GM19023 (cell line): Measurements from ENCODE around the gene LECT2.

Experiments
- ATAC-seq: cut with Tn5 transposase; IDR thresholded peaks from one replicate; pipeline ENCODE4 v1.9.1; 2021; ENCODE audit warnings: mild to moderate bottlenecking, moderate library complexity; ENCODE audit not compliant: unreplicated experiment

Gene LECT2

DNA sequence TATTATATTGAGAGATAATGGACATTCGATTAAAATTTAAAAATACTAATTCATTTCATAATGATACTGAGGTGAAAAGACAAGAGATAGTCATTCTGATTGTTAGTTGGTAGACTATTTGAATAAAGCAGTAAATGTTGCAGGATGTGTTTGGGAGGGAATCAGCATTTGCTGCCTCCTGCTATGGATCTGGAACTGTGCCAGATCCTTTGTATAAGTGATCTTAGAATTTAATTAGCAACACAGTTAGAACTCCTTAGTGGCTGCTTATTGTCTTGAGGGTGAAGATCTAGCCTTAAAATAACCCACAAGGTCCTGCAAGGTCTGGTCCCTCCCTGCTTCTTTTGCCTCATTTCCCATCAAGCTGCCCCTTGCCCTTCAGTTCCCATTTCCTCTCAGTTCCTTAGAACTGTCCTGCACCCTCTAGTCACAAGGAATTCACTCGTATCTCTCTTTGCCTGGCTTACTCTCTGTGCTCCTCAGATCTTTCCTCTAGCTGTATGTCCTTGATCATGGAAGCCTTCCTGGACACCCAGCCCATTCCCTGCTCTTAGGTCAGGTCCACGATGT, 12.5 kb downstream of the LECT2 start:
- ATAC-seq: no peak

DNA sequence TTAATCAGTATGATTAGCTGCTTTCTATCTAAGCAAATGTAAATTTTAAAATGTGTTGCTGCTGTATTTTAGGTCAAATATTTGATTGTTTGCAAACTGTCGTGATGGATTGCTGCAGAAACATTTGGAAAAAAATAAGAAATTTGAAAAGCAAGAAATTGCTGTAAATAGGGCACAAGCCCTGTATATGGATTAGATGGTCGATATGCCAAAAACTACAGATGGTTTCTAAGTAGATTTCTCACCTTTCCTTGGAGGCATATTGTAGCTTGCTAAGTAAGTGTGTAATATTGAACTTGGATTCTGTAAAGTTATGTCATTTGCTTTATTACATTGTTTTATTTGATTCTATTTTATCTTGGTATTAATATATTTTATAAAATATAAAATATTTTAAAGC, 13.1 kb downstream of the LECT2 start:
- no peak for ATAC-seq

DNA sequence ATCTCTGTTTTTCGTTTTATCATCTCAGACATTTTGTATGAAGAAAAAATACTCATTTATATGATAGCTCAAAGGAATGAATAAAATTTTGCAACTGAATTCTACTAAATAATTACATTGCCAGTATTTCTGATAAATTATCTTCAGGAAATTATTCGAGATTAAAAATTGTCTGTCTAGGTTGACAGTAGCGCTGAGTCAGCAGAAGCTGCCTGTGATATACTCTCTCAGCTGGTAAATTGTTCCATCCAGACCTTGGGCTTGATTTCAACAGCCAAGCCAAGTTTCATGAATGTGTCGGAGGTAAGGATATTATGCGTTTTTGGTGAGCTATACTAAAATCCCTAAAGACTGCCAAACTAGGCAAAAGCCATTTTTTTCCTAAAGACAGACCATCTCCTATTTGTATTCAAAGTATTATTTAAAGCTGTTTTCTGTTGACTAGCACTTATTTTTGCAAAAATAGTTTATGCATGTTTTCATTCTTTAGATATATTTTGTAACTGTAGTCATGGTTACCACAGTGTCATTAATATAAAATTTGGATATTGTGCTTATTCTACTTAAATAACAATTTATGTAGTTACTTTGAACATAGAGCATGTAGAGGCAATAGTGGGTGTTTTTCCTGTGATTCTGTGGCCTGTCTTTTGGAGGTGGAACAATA, 17.4 kb downstream of the LECT2 start:
- no peak for ATAC-seq

DNA sequence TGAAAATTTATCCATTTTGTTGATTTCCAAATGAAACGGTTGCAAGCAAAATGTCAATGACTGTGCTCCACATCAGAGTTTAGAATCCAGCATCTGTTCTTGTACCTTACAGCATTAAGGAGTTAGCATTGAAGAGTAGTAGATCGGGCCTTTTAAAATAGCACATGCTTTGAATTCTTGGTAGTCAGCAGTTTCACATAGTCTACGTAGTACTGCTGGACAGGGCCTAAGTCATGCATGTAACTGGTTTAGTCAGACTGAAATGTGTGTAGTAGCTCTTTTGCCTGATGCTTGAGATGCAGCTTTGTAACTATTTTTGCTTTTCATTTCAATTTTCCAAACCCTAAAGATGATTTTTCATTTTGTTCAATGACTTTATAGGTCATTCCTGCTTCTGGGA, 19.8 kb downstream of the LECT2 start:
- no peak for ATAC-seq

DNA sequence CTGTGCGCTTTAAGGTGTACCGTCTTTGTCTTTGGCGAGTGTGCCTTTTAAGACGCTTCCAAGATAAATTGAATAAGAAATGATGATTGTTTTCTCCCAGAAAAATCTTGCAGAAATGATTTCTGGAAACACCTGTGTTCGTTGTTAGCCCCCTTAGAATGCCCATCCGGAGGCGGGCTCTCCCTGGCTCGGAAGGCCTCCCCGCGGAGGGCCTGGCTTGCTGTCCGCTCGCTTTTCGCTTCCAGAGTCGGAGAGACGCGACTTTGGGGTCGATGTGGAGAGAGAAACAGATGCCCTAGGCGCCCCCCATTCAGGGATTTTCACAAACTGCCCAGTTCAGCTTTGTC, 23.9 kb downstream of the LECT2 start:
- no peak for ATAC-seq

DNA sequence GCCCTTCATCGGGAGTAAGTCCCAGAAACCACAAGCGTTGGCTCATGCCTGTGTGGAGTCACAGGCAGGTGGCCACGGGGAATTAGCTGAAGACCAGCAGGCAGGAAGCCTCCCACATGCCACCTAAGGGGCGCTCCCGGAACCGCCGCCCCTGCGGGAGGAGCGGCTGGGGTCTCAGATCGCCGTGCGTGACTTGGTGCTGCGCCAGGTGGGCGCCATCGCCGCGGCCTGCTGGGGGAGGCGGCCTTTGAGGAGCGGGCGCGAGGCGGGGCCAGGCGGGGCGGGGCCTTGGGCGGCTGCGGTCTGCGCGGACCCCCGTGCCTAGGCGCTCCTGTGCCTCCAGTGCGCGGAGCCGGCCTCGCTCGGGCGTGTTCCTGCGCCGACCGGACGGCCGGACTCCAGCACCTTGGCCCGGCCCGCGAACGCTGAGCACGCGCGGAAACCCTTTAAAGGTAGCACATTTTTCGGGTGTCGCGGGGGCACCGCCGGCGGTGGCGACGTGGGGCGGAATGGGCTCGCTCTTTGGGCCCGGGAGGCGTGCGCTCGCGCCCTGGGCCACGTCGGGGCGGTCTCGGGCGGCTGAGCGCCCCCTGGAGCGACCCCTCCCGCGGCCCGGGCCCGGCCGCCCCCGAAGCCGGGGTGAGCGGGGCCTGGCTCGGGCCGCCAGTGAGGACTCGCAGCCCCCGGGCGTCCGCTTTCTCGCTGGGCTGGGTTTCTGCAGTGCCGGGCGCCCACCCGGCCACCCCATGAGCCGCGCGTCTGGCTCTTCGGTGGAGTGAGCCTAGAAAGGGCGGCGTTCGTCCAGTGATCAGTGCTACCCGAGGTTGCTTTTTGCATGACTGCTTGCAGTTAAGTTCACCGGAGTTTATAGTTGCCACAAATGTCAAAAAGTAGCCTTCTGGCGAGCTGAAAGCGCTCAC, 24.5 kb downstream of the LECT2 start:
- no peak for ATAC-seq

DNA sequence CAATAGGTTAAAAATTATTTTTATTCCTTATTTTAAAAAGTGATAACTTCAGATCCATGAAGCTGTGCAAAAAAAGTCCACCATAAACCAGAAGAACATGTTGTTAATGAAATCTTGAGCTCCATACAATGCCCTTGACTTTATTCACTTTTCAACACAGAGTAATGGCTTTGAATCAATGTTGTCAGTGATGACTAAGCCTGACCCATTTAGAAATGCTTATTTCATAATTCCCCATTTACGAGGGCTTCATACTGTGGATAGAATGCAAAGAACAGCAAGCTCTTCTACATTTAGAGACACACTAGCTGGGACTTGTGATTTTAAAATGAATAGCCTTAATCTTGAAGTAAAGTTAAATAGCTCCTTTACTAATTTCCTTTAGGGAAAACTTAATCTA, 33.4 kb downstream of the LECT2 start:
- ATAC-seq: no peak

DNA sequence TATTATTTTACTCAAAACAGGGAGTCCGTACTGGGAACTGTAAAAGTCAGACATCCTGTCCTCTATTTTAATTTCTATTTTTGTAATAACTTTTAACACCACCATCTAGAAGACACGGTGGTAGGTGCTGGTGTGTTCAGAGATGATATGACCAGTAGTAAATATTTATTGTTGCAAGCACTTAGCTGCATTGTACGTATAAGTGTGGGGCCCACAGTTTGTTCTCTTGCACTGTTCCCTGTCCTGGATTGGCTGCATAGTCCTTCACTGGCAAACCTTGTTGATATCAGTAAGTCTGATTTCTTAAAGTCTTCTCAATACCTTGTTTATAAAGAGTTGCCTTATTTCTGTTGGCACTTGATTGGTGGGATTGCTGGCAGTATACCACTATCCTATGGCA, 34.6 kb downstream of the LECT2 start:
- no peak for ATAC-seq

DNA sequence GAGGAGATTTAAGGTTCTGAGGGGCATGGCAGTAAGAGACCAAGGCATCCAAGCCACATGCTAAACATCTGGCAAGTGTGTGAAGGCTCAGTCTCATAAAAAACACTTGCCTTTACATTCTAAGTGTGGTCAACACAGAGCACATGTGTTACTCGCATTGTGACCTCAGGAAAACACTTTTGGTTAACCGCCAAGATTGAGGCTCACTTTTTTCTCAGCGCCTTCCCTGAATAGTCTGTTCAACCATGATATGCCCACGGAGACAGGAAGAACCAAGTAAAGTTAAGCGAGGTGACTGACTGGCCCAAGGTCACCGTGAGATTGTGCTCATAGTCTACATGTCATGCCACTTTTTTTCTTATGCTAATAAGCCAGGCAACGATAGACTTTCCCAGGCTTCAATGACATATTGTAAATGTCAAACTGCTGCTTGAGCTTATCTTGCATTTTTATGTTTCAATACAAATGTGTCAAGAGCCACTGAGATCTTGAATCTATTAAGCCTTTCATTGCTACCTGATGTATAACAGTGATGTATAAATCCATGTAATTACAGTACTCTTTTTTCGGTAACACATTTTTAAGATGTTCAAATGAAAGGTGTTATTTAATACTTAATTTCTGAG, 38.0 kb downstream of the LECT2 start:
- ATAC-seq: no peak

- no peak for ATAC-seq
Measured at GRCh38 chr5:135915466-135916001, 39.2 kb downstream of the LECT2 start.

GRCh38 chr5:135913713-135914626, 40.8 kb downstream of the LECT2 start:
- no peak for ATAC-seq

- no peak for ATAC-seq
Measured at GRCh38 chr5:135905144-135905543, 49.6 kb downstream of the LECT2 start.

DNA sequence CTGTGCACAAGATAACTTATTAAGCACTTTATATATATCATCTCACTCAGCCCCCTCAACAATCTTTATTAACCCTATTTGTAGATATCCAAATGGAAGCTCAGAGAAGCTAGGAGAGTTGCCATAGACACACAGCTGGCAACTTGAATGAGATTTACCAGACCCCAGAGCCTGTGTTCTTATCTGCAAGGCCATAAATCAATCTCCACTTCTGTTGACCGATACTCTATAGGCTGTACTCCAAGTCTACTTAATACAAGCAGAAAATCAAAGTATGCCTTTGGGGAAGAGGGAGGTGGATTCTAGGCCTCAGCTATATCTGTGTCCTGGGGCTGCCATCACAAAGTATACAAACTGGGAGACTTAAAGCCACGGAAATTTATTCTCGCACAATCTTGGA, 53.1 kb downstream of the LECT2 start:
- no peak for ATAC-seq

DNA sequence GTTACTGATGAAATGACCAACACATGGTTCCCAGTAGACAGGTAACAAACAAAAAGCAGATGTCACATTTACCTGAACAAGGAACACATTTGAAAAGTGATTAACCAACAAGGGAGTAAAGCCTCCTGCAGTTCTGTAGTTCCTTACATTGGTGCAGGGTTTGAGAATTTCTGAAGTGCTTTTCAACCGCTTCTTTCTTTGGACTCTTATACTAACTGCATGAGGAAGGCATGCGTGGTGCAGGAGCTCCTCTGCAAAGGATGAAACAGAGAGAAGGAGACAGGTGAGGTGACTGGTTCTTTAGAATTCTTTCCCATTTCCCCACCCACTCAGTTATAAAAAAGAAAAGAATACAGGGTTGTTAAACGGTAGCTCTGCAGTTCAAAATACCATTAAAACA, 54.5 kb downstream of the LECT2 start:
- no peak for ATAC-seq

GRCh38 chr5:135898651-135899050, 56.1 kb downstream of the LECT2 start:
- no peak for ATAC-seq
